H1 (cell line): ENCODE results near the gene RBM4.

ENCODE experiments used
- CREB1 ChIP-seq: IDR thresholded peaks from 2 replicates; pipeline ENCODE4 v1.6.1; 2012; ENCODE audit warnings: inconsistent platforms
- EP300 ChIP-seq, 2 experiments: IDR thresholded peaks; 1 replicate in 1 of 2; 2 replicates in 1 of 2; pipeline ENCODE4 v1.6.1; 2011 to 2012; ENCODE audit warnings: low read depth in 2 of 2, low read length in 2 of 2, mild to moderate bottlenecking in 2 of 2, borderline replicate concordance in 1 of 2, inconsistent platforms in 1 of 2, moderate library complexity in 1 of 2
- EZH2 ChIP-seq: fragments of 200-600 bp; sonication (generic); IDR thresholded peaks from 2 replicates; pipeline ENCODE4 v1.7.1; 2012; ENCODE audit warnings: low read depth, mild to moderate bottlenecking, moderate library complexity, low read length, inconsistent platforms; ENCODE audit not compliant: severe bottlenecking
- POLR2A ChIP-seq, 2 experiments: IDR thresholded peaks; 1 replicate in 1 of 2; 2 replicates in 1 of 2; pipeline ENCODE4 v1.6.1; 2011; ENCODE audit warnings: low read depth in 2 of 2, low read length in 2 of 2, mild to moderate bottlenecking in 2 of 2; ENCODE audit errors: control extremely low read depth in 1 of 2
- POLR2AphosphoS5 ChIP-seq: IDR thresholded peaks from 2 replicates; pipeline ENCODE4 v1.6.1; 2011; ENCODE audit warnings: low read depth, low read length
- RAD21 ChIP-seq, 2 experiments: IDR thresholded peaks in 1 of 2; conservative IDR thresholded peaks in 1 of 2; 2 replicates each; pipeline ENCODE4 v1.6.1; 2011; ENCODE audit warnings: low read depth in 2 of 2, low read length in 2 of 2, improper control_type of control experiment in 1 of 2, inconsistent platforms in 1 of 2, mild to moderate bottlenecking in 1 of 2, moderate library complexity in 1 of 2
- RFX5 ChIP-seq: IDR thresholded peaks from 2 replicates; pipeline ENCODE4 v1.6.1; 2011; ENCODE audit warnings: low read depth, low read length, improper control_type of control experiment, borderline replicate concordance
- SP1 ChIP-seq: IDR thresholded peaks from 2 replicates; pipeline ENCODE4 v1.6.1; 2011; ENCODE audit warnings: low read depth, low read length
- TEAD4 ChIP-seq: IDR thresholded peaks from 2 replicates; pipeline ENCODE4 v1.6.1; 2012; ENCODE audit warnings: low read depth, low read length, inconsistent platforms, mixed read lengths
- TF ChIP-seq, protein P1 (sequence below), 3 experiments: IDR thresholded peaks; 1 replicate in 2 of 3; 2 replicates in 1 of 3; pipeline versions ENCODE4 v1.5.1 to v1.6.1; 2011; ENCODE audit warnings: low read length in 3 of 3, mild to moderate bottlenecking in 3 of 3, inconsistent platforms in 2 of 3, low read depth in 1 of 3, moderate library complexity in 1 of 3; ENCODE audit not compliant: insufficient read depth in 1 of 3; ENCODE audit errors: control extremely low read depth in 1 of 3
- TF ChIP-seq, protein P2 (sequence below): IDR thresholded peaks from 2 replicates; pipeline ENCODE4 v1.6.1; 2011; ENCODE audit warnings: low read depth, mild to moderate bottlenecking, low read length; ENCODE audit not compliant: insufficient read depth

DNA sequence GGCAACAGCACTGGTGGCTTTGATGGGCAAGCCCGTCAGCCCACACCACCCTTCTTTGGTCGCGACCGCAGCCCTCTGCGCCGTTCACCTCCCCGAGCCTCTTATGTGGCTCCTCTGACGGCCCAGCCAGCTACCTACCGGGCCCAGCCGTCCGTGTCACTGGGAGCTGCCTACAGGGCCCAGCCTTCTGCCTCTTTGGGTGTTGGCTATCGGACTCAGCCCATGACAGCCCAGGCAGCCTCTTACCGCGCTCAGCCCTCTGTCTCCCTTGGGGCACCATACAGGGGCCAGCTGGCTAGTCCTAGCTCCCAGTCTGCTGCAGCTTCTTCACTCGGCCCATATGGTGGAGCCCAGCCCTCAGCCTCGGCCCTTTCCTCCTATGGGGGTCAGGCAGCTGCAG, 14.1 kb upstream of the RBM4 start:
- TF ChIP-seq POLR2A (IDR thresholded peaks at IDR 0.05; ENCODE audit: control extremely low read depth in 1 of 2, low read depth in 2 of 2, low read length in 2 of 2) (no peak; a peak in 1 of 3 replicates), RFX5 (no peak), CREB1 (no peak), POLR2AphosphoS5 (no peak), RAD21 (IDR thresholded peaks at IDR 0.05 in 1 of 2, conservative IDR thresholded peaks at IDR 0.05 in 1 of 2; ENCODE audit: low read depth in 2 of 2, low read length in 2 of 2) (no peak), SP1 (no peak), EZH2 (no peak), TEAD4 (no peak), EP300 (IDR thresholded peaks at IDR 0.05; ENCODE audit: borderline replicate concordance in 1 of 2, low read depth in 2 of 2, low read length in 2 of 2) (no peak)
- TF ChIP-seq, protein P1, sequence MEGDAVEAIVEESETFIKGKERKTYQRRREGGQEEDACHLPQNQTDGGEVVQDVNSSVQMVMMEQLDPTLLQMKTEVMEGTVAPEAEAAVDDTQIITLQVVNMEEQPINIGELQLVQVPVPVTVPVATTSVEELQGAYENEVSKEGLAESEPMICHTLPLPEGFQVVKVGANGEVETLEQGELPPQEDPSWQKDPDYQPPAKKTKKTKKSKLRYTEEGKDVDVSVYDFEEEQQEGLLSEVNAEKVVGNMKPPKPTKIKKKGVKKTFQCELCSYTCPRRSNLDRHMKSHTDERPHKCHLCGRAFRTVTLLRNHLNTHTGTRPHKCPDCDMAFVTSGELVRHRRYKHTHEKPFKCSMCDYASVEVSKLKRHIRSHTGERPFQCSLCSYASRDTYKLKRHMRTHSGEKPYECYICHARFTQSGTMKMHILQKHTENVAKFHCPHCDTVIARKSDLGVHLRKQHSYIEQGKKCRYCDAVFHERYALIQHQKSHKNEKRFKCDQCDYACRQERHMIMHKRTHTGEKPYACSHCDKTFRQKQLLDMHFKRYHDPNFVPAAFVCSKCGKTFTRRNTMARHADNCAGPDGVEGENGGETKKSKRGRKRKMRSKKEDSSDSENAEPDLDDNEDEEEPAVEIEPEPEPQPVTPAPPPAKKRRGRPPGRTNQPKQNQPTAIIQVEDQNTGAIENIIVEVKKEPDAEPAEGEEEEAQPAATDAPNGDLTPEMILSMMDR (IDR thresholded peaks at IDR 0.05; ENCODE audit: control extremely low read depth in 1 of 3, insufficient read depth in 1 of 3, low read depth in 1 of 3, low read length in 3 of 3), result no peak
- TF ChIP-seq, protein P2, sequence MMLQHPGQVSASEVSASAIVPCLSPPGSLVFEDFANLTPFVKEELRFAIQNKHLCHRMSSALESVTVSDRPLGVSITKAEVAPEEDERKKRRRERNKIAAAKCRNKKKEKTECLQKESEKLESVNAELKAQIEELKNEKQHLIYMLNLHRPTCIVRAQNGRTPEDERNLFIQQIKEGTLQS, result no peak
